HUES48 (cell line): ENCODE data around the gene DPM1.

ENCODE experiments used
- H3K27ac ChIP-seq: one replicate; pipeline ENCODE4 v1.7.0; 2013; ENCODE audit warnings: low read depth, low read length, inconsistent platforms
- H3K27me3 ChIP-seq: 2 replicates; pipeline ENCODE4 v1.6.1; 2013; ENCODE audit warnings: mild to moderate bottlenecking, low read length; ENCODE audit not compliant: control insufficient read depth, insufficient read depth
- H3K36me3 ChIP-seq: 2 replicates; pipeline ENCODE4 v1.6.1; 2013; ENCODE audit warnings: low read length; ENCODE audit not compliant: control insufficient read depth, insufficient read depth
- H3K4me1 ChIP-seq: 2 replicates; pipeline ENCODE4 v1.6.1; 2013; ENCODE audit warnings: mild to moderate bottlenecking, low read length; ENCODE audit not compliant: control insufficient read depth, insufficient read depth
- H3K4me3 ChIP-seq: 2 replicates; pipeline ENCODE4 v1.5.1; 2013; ENCODE audit warnings: mild to moderate bottlenecking, low read depth, low read length
- H3K9ac ChIP-seq: 2 replicates; pipeline ENCODE4 v1.6.1; 2013; ENCODE audit warnings: mild to moderate bottlenecking, low read depth, low read length, moderate library complexity
- H3K9me3 ChIP-seq: 2 replicates; pipeline ENCODE4 v1.6.1; 2013; ENCODE audit warnings: low read length; ENCODE audit not compliant: control insufficient read depth, insufficient read depth

Gene DPM1

DNA sequence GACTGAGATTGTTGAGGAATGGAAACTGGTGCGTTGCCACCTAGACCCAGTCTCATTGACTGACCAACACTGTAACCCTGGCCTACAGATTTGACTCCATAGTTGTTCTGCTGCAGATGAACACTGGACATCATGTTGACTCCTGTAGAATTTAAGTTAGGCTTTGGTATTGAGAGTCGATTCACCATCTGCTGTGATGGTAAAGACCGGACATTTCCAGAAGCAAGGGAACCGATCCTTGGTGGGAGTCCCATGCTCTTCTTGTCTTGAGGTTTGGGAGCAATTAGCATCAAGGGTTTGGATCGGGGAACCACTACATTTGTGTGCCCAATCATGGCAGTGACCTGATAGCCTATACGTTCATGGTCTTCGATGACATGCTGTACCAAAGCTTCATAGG lies 64.7 kb downstream of the DPM1 start:
- Histone ChIP-seq H3K36me3 (peaks cover 97% of the 10 kb centered on the region), H3K9me3 (no peaks in the 10 kb centered on the region), H3K27ac (no peak overlapping the region)

DNA sequence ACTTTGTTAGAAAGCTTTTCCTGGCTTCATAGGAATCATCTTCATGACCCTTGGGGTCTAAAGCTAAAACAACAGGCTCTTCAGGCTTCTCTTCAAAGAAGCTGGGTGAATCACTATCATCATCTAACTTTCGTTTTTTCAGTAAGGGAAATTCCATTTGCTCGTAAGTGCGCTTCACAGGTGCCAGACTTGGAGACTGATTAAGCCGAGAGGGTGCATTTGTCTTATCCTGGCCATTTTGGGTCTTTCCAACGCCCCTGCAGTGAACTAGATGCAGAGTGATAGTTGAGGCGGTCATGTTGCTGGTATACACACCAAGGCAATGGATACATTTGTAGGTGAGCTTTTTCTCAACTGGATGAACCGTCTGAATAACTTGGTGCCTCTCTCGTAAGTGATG lies 65.9 kb downstream of the DPM1 start:
- H3K4me1 ChIP-seq: no peaks in the 10 kb centered on the region; the same call in 1 of the 2 replicates
- no peak overlapping the region for H3K4me3 ChIP-seq
- H3K27me3 ChIP-seq: no peaks in the 10 kb centered on the region
- H3K36me3 ChIP-seq: peaks cover 88% of the 10 kb centered on the region
- H3K27ac ChIP-seq: no peak overlapping the region
- H3K9me3 ChIP-seq: no peaks in the 10 kb centered on the region
- no peak overlapping the region for H3K9ac ChIP-seq

More for the DNA sequence above, 64.7 kb downstream of the DPM1 start:
- Histone ChIP-seq H3K4me1 (no peaks in the 10 kb centered on the region; the same call in 1 of the 2 replicates), H3K9ac (no peak overlapping the region), H3K4me3 (no peak overlapping the region), H3K27me3 (no peaks in the 10 kb centered on the region)

- Histone ChIP-seq H3K9me3 (no peaks in the 10 kb centered on the region), H3K27ac (no peak overlapping the region), H3K4me1 (no peaks in the 10 kb centered on the region; the same call in 1 of the 2 replicates), H3K36me3 (peaks cover 76% of the 10 kb centered on the region), H3K4me3 (no peak overlapping the region), H3K27me3 (no peaks in the 10 kb centered on the region), H3K9ac (no peak overlapping the region)
Observed at GRCh38 chr20:50891138-50891537, 67.2 kb downstream of the DPM1 start.

GRCh38 chr20:50887576-50887975 lies 70.8 kb downstream of the DPM1 start:
- no peak overlapping the region for H3K9ac ChIP-seq
- peaks cover 43% of the 10 kb centered on the region for H3K36me3 ChIP-seq

DNA sequence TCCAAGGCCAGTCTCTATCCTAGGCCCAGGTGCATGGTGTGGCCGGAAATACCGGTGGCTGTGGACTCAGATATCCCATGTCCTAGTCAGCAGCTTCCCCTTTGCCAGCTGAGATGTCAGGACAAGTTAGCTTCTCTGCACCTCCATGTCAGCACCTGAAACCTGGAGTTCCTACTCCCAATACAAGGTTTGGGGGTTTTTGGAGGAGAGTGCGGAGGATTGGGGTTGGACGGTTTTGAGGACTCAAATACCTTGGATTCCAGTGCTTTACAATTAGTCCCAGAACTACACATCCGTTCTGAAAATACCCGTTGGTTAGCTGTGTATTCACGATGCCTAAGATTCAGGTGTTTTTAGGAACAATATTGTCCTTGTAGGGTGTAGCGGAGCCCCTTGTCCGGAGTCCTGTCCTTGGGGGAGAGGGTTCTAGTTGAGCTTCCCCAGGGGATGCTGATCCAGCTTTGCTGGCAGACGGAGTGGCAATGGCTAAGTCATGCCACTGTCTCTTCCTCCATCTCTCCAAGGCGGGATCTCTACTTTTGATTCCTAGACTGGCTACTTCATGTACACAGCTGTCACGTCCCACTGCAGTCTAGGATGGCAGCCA lies 72.0 kb downstream of the DPM1 start:
- Histone ChIP-seq H3K4me3 (no peak overlapping the region), H3K9me3 (no peaks in the 10 kb centered on the region), H3K27ac (no peak overlapping the region), H3K4me1 (no peaks in the 10 kb centered on the region; the same call in 1 of the 2 replicates), H3K9ac (no peak overlapping the region), H3K27me3 (no peaks in the 10 kb centered on the region), H3K36me3 (peaks cover 30% of the 10 kb centered on the region)

More at GRCh38 chr20:50887576-50887975, 70.8 kb downstream of the DPM1 start:
- Histone ChIP-seq H3K9me3 (no peaks in the 10 kb centered on the region), H3K27me3 (no peaks in the 10 kb centered on the region), H3K4me1 (no peaks in the 10 kb centered on the region; the same call in 1 of the 2 replicates), H3K27ac (no peak overlapping the region), H3K4me3 (no peak overlapping the region)

DNA sequence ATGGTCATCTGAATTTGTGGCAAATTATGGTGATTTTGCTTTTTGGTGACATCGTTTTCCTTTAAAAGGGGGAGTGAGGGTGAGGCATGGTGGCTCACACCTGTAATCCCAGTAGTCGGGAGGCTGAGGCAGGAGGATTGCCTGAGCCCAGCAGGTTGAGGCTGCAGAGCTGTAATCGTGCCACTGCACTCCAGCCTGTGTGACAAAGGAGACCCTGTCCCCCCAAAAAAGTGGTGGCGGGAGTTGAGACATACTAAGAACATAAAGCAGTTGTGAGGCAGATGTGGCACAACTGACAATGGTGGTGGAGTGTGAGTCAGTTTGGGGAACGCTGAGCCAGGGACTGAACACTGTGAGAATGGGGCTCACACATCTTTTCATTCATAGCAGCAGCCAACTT lies 72.6 kb downstream of the DPM1 start:
- H3K27me3 ChIP-seq: no peaks in the 10 kb centered on the region
- no peaks in the 10 kb centered on the region for H3K9me3 ChIP-seq
- no peak overlapping the region for H3K4me3 ChIP-seq
- no peaks in the 10 kb centered on the region; the same call in 1 of the 2 replicates for H3K4me1 ChIP-seq
- H3K9ac ChIP-seq: no peak overlapping the region
- peaks cover 25% of the 10 kb centered on the region for H3K36me3 ChIP-seq
- H3K27ac ChIP-seq: no peak overlapping the region

- no peak overlapping the region for H3K9ac ChIP-seq
- H3K4me3 ChIP-seq: no peak overlapping the region
- no peaks in the 10 kb centered on the region for H3K27me3 ChIP-seq
- H3K9me3 ChIP-seq: no peaks in the 10 kb centered on the region
- H3K27ac ChIP-seq: no peak overlapping the region
- H3K4me1 ChIP-seq: no peaks in the 10 kb centered on the region; the same call in 1 of the 2 replicates
- H3K36me3 ChIP-seq: peaks cover 18% of the 10 kb centered on the region
Observed at GRCh38 chr20:50885068-50885467, 73.3 kb downstream of the DPM1 start.
